RCC 7860 (cell line): ENCODE measurements around the gene MARCHF9.

Experiments
- DNase-seq: peaks from one replicate; pipeline ENCODE4 v3.0.0-alpha.2; 2015; ENCODE audit warnings: low spot score
- FAIRE-seq: peaks from 2 replicates; lab custom pipeline; 2012; peaks lifted over from hg19 to GRCh38; lab: Jason Lieb, UNC

The MARCHF9 gene

GRCh38 chr12:57751788-57752667, 2.9 kb upstream of the MARCHF9 start, which contains the start of gene CDK4:
Gene CDK4, minus strand, starts transcription at chr12:57752310. Its CDS starts 593 bp downstream, at chr12:57751717.
- peak; percentile 80 for FAIRE-seq

GRCh38 chr12:57752668-57753000, 2.3 kb upstream of the MARCHF9 start:
- DNase-seq: no peak
- no peak for FAIRE-seq

More at GRCh38 chr12:57751788-57752667, 2.9 kb upstream of the MARCHF9 start, which contains the start of gene CDK4:
- DNase-seq: peak; percentile 97

GRCh38 chr12:57753756-57754337, 1.1 kb upstream of the MARCHF9 start:
- FAIRE-seq (no peak), DNase-seq (no peak)

- DNase-seq (no peak), FAIRE-seq (no peak)
Observed at GRCh38 chr12:57755194-57755453, 221 bp downstream of the MARCHF9 start.

- no peak for FAIRE-seq
- DNase-seq: no peak
Observed at GRCh38 chr12:57755454-57756372, 810 bp downstream of the MARCHF9 start.

- DNase-seq: no peak
- no peak for FAIRE-seq
Observed at GRCh38 chr12:57756406-57757341, 1.8 kb downstream of the MARCHF9 start.

GRCh38 chr12:57757771-57758170, 2.9 kb downstream of the MARCHF9 start:
- no peak for FAIRE-seq
- DNase-seq: no peak

GRCh38 chr12:57758552-57759359, 3.9 kb downstream of the MARCHF9 start:
- DNase-seq (no peak), FAIRE-seq (no peak)

- DNase-seq: no peak
- no peak for FAIRE-seq
Observed at GRCh38 chr12:57759360-57759980, 4.6 kb downstream of the MARCHF9 start.

- FAIRE-seq (no peak), DNase-seq (no peak)
Observed at GRCh38 chr12:57760347-57760982, 5.6 kb downstream of the MARCHF9 start.

- FAIRE-seq (no peak), DNase-seq (no peak)
Observed at GRCh38 chr12:57761391-57761998, 6.6 kb downstream of the MARCHF9 start.

- DNase-seq: no peak
- FAIRE-seq: no peak
Observed at GRCh38 chr12:57762463-57762862, 7.6 kb downstream of the MARCHF9 start.

- FAIRE-seq: no peak
- no peak for DNase-seq
Observed at GRCh38 chr12:57763881-57764661, 9.2 kb downstream of the MARCHF9 start.

GRCh38 chr12:57764662-57765002, 9.7 kb downstream of the MARCHF9 start:
- no peak for FAIRE-seq
- no peak for DNase-seq

GRCh38 chr12:57765003-57765697, 10.2 kb downstream of the MARCHF9 start:
- FAIRE-seq: no peak
- no peak for DNase-seq

- FAIRE-seq: no peak
- no peak for DNase-seq
Observed at GRCh38 chr12:57765698-57766463, 11.0 kb downstream of the MARCHF9 start.
